ENCODE measurements around the gene GPR37.

The GPR37 gene

GRCh38 chr7:124765401-124766352, at the start of gene GPR37:
GPR37 (minus strand) TSS chr7:124765792; CDS start chr7:124764976, 816 bp downstream.
- DNase-seq: peak; percentile 90 to 94

GRCh38 chr7:124813994-124814798, 48.6 kb upstream of the GPR37 start:
- no peak for DNase-seq

- no peak for DNase-seq
Measured at GRCh38 chr7:124812764-124813163, 47.2 kb upstream of the GPR37 start.

- no peak for DNase-seq
Measured at GRCh38 chr7:124811341-124811740, 45.7 kb upstream of the GPR37 start.

- no peak for DNase-seq
Measured at GRCh38 chr7:124810605-124811004, 45.0 kb upstream of the GPR37 start.

GRCh38 chr7:124808206-124808605, 42.6 kb upstream of the GPR37 start:
- DNase-seq: peak; percentile 55 to 59

GRCh38 chr7:124801330-124801895, 35.8 kb upstream of the GPR37 start:
- no peak for DNase-seq

GRCh38 chr7:124800386-124800785, 34.8 kb upstream of the GPR37 start:
- DNase-seq: no peak

GRCh38 chr7:124799448-124799847, 33.9 kb upstream of the GPR37 start:
- no peak for DNase-seq

GRCh38 chr7:124796771-124797170, 31.2 kb upstream of the GPR37 start:
- no peak for DNase-seq

- no peak for DNase-seq
Measured at GRCh38 chr7:124792696-124793095, 27.1 kb upstream of the GPR37 start.

GRCh38 chr7:124792002-124792401, 26.4 kb upstream of the GPR37 start:
- DNase-seq: no peak

GRCh38 chr7:124791426-124791825, 25.8 kb upstream of the GPR37 start:
- DNase-seq: no peak

GRCh38 chr7:124790645-124791044, 25.1 kb upstream of the GPR37 start:
- DNase-seq: no peak

- DNase-seq: no peak
Measured at GRCh38 chr7:124785994-124786393, 20.4 kb upstream of the GPR37 start.

- peak; percentile 42 to 77 for DNase-seq
Measured at GRCh38 chr7:124784879-124785818, 19.6 kb upstream of the GPR37 start.

GRCh38 chr7:124783271-124783670, 17.7 kb upstream of the GPR37 start:
- DNase-seq: no peak

- peak; percentile 83 to 92 for DNase-seq
Measured at GRCh38 chr7:124781907-124782734, 16.5 kb upstream of the GPR37 start.

GRCh38 chr7:124781418-124781817, 15.8 kb upstream of the GPR37 start:
- DNase-seq: no peak

- DNase-seq: no peak
Measured at GRCh38 chr7:124780608-124781007, 15.0 kb upstream of the GPR37 start.

GRCh38 chr7:124780056-124780455, 14.5 kb upstream of the GPR37 start:
- DNase-seq: no peak
